BLaER1 treated with 17β-estradiol and CSF1 and Interleukin-3, amounts not matched to agents 10 nM and 100 nM (cell line): Measurements from ENCODE around the gene TOX2.

Experiments
- H3K27ac ChIP-seq, 11 experiments: shearing (Covaris generic); formaldehyde crosslinking; 2 replicates each; pipeline ENCODE4 v1.8.1; 2022
- H3K27me3 ChIP-seq, 11 experiments: shearing (Covaris generic); formaldehyde crosslinking; 2 replicates each; pipeline ENCODE4 v1.8.1; 2022
- H3K36me3 ChIP-seq, 11 experiments: shearing (Covaris generic); formaldehyde crosslinking; 2 replicates each; pipeline ENCODE4 v1.8.1; 2022
- H3K4me1 ChIP-seq, 10 experiments: shearing (Covaris generic); formaldehyde crosslinking; 2 replicates each; pipeline ENCODE4 v1.8.1; 2022
- H3K4me2 ChIP-seq, 11 experiments: shearing (Covaris generic); formaldehyde crosslinking; 2 replicates each; pipeline ENCODE4 v1.8.1; 2022
- H3K4me3 ChIP-seq, 10 experiments: shearing (Covaris generic); formaldehyde crosslinking; 2 replicates each; pipeline ENCODE4 v1.8.1; 2022
- H3K9ac ChIP-seq, 11 experiments: shearing (Covaris generic); formaldehyde crosslinking; 2 replicates each; pipeline ENCODE4 v1.8.1; 2022
- H3K9me3 ChIP-seq, 11 experiments: shearing (Covaris generic); formaldehyde crosslinking; replicated peaks in 1 of 11; 2 replicates each; pipeline ENCODE4 v1.8.1; 2022
- H4K20me1 ChIP-seq, 11 experiments: shearing (Covaris generic); formaldehyde crosslinking; 2 replicates each; pipeline ENCODE4 v1.8.1; 2022
- Cebpa-rat ChIP-seq, 11 experiments: shearing (Covaris generic); IDR thresholded peaks; 2 replicates each; pipeline ENCODE4 v1.8.1; 2022

TOX2 gene

DNA sequence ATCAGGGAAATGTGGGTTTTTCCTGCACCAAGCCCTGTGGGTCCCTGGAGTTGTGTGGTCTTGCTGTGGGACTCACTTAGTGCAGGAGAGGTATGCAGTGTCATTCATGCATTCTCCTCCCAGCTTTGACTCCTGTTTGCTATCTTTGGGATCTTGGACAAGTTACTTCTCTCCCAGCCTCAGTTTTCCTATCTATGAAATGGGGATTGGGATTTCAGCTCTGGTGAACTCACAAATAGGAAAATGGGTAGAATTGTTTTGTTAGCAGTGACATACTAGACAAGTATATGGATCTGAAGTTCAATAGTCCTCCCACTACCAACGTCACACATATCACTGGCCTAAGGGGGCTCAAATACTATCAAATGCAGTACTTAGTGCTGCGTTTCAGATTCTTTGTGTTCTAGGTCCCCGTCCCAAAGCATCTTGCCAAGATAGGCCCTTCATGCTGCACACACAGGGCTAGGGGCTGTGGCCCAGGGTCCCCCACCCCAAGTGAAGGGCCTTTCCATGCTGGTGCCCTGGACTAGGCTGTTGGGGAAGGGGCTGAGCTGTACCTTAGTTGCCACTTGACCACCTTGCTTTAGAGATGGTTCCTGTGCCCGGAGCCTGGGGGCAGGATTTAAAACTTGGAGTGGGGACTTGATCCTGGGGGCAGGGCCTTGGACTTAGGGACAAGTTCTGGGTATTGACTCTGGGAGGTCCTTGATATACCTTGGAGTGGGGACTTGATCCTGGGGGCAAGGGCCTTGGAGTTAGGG is 98.0 kb downstream of the TOX2 start:
- Histone ChIP-seq H3K9ac (no peak overlapping the region), H3K4me2 (peak overlapping the region in 1 of 11 experiments; percentile 69; a peak in 1 of 22 replicates), H3K4me1 (peaks cover 17 to 39% (median 34%) of the 10 kb centered on the region in 10 experiments), H4K20me1 (peaks cover 0 to 5% (median 0%) of the 10 kb centered on the region in 11 experiments; a peak in 2 of 22 replicates), H3K27ac (no peak overlapping the region), H3K36me3 (no peaks in the 10 kb centered on the region), H3K9me3 (no peaks in the 10 kb centered on the region), H3K27me3 (peaks cover 6 to 22% (median 15%) of the 10 kb centered on the region in 11 experiments; a peak in 16 of 22 replicates), H3K4me3 (no peak overlapping the region)
- TF ChIP-seq Cebpa-rat (IDR thresholded peaks at IDR 0.05): no peak

DNA sequence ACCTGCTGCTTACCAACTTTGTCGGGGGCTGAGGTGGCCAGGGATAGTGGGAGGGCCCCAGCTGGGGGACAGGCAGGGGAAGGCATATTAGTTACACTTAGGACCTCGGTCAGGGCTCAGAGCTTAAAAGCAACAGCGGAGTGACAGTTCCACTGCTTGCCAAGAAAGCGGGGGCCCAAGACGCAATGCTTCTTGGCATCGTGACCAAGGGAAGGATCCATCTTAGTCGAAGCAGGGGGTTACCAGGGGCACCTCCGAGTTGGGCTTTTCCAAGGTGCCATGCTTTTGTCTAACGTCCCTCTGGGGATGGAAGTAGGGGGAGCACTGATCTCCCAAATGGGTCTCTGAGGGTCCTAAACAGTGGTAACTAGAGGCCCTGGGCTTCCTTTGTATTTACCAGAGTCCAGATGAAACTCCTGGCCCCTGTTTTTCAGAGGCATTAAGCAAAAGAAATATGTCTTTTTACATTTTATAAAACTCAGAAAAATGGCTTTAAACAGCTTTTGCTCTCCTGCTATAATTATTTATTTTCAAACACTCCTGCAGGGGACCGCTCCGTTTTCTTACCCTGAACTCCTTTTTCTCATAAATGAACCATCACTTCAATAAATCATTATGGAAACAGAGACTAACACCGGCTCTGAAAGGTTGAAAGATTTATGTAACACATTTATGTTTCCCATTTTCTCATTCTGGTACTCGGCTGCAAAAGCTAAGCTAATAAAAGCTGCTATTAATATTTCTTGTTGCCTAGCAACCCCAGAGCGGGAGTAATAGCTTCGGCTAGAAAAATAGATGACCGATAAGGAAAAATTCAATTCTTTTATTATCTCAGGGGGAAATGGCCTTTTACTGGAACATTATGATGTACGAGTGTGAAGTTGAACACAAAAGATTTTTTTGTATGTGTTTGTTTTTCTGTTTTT is 100.4 kb downstream of the TOX2 start:
- Histone ChIP-seq H3K4me2 (no peak overlapping the region), H3K27ac (no peak overlapping the region), H3K4me1 (peaks cover 22 to 35% (median 31%) of the 10 kb centered on the region in 10 experiments), H3K4me3 (no peak overlapping the region), H3K9ac (no peak overlapping the region), H3K27me3 (peaks cover 6 to 35% (median 24%) of the 10 kb centered on the region in 11 experiments; a peak in 18 of 22 replicates), H3K36me3 (no peaks in the 10 kb centered on the region), H4K20me1 (peaks cover 0 to 5% (median 0%) of the 10 kb centered on the region in 11 experiments; a peak in 5 of 22 replicates), H3K9me3 (no peaks in the 10 kb centered on the region)
- no peak for TF ChIP-seq Cebpa-rat (IDR thresholded peaks at IDR 0.05)

DNA sequence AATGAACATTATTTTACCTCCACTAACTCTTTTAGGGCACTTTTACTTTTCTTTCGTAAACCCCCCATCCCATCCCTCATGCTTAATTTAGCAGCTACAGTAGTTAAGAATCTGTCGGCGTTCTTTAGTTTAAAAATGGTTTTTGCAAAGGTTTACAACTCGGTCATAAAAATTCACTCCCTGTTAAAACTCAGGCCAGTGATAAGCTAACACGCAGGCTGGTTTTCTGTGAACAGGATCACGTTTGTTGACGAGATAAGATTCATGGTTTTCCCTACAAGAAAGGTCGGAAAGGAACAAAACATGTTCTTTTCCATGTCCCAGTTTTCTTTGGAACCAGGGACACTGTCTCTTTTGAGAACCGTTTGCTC is 101.1 kb downstream of the TOX2 start:
- TF ChIP-seq Cebpa-rat (IDR thresholded peaks at IDR 0.05): no peak
- H3K4me2 ChIP-seq: no peak overlapping the region
- peaks cover 0 to 9% (median 0%) of the 10 kb centered on the region in 11 experiments; a peak in 5 of 22 replicates for H4K20me1 ChIP-seq
- H3K27me3 ChIP-seq: peaks cover 6 to 40% (median 24%) of the 10 kb centered on the region in 11 experiments; a peak in 18 of 22 replicates
- peaks cover 23 to 35% (median 31%) of the 10 kb centered on the region in 10 experiments for H3K4me1 ChIP-seq
- no peak overlapping the region for H3K9ac ChIP-seq
- H3K27ac ChIP-seq: no peak overlapping the region
- no peak overlapping the region for H3K4me3 ChIP-seq
- no peaks in the 10 kb centered on the region for H3K9me3 ChIP-seq
- H3K36me3 ChIP-seq: no peaks in the 10 kb centered on the region

DNA sequence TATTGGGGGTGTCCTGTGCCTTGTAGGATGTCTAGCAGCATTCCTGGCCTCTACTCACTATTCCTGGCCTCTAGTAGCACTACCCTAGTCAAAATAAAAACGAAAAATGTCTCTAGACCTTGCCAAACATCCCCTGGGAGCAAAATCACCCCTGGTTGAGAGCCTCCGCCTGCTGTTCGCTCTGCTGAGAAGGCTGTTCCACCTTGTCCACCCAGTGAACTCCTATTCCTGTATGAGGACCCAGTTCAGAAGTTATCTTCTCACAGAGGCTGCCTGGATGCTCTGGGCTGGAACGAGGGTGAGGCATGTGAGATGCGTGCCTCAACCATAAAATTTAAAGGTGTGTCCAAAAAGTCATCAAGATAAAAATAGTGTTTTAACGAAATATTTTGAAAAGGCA is 101.9 kb downstream of the TOX2 start:
- H3K27me3 ChIP-seq: peaks cover 6 to 46% (median 24%) of the 10 kb centered on the region in 11 experiments; a peak in 18 of 22 replicates
- no peak overlapping the region for H3K4me3 ChIP-seq
- no peaks in the 10 kb centered on the region for H3K9me3 ChIP-seq
- no peak overlapping the region for H3K9ac ChIP-seq
- H3K4me1 ChIP-seq: peaks cover 15 to 30% (median 26%) of the 10 kb centered on the region in 10 experiments
- no peaks in the 10 kb centered on the region for H3K36me3 ChIP-seq
- no peak overlapping the region for H3K27ac ChIP-seq
- peaks cover 0 to 14% (median 0%) of the 10 kb centered on the region in 11 experiments; a peak in 5 of 22 replicates for H4K20me1 ChIP-seq
- H3K4me2 ChIP-seq: no peak overlapping the region
- no peak for TF ChIP-seq Cebpa-rat (IDR thresholded peaks at IDR 0.05)

DNA sequence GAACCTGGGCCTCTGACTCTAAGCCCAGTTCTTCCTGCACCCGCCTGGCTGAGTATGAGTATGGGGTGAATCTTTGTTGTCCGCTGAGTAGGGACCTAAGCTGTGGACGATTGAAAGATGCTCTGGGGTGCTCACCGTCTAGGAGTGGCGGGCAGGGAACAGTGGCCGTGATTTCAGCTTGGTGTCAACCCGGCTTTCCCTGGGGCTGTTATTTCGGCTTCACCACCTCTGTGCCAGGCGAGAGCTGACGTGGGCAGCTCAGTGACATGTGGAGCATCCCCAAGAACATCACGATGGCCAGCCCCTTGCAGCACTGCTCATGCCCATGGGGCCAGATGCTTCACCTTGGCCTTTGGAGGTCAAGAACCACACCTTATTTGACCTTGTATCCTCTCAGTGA is 102.6 kb downstream of the TOX2 start:
- Histone ChIP-seq H3K4me3 (no peak overlapping the region), H3K27ac (no peak overlapping the region), H3K9me3 (no peaks in the 10 kb centered on the region), H3K36me3 (no peaks in the 10 kb centered on the region), H3K4me1 (peaks cover 13 to 24% (median 21%) of the 10 kb centered on the region in 10 experiments), H4K20me1 (peaks cover 0 to 14% (median 0%) of the 10 kb centered on the region in 11 experiments; a peak in 5 of 22 replicates), H3K4me2 (no peak overlapping the region), H3K9ac (no peak overlapping the region), H3K27me3 (peaks cover 6 to 51% (median 24%) of the 10 kb centered on the region in 11 experiments; a peak in 18 of 22 replicates)
- TF ChIP-seq Cebpa-rat (IDR thresholded peaks at IDR 0.05): no peak

DNA sequence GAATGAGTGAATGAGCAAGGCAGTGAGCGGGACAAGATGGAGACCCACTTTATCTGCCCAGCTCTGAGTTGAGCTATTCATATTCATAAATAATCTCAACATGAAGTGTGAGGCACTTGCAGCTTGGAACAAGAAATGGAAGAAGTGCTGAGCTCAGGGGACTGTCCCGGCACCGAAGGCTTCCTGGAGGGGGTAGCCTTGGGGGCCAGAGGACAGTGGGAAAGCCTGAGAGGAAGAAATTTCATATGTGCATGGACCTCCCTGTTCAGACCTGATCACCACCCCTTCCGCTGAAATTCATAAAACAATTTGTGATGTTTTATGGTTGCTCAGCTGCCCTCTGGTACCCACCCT is 103.2 kb downstream of the TOX2 start:
- H3K4me2 ChIP-seq: no peak overlapping the region
- H3K4me3 ChIP-seq: no peak overlapping the region
- peaks cover 0 to 14% (median 0%) of the 10 kb centered on the region in 11 experiments; a peak in 5 of 22 replicates for H4K20me1 ChIP-seq
- no peak overlapping the region for H3K27ac ChIP-seq
- H3K27me3 ChIP-seq: peaks cover 6 to 51% (median 27%) of the 10 kb centered on the region in 11 experiments; a peak in 18 of 22 replicates
- no peak overlapping the region for H3K9ac ChIP-seq
- no peak for TF ChIP-seq Cebpa-rat (IDR thresholded peaks at IDR 0.05)
- H3K4me1 ChIP-seq: peaks cover 13 to 24% (median 20%) of the 10 kb centered on the region in 10 experiments
- no peaks in the 10 kb centered on the region for H3K9me3 ChIP-seq
- H3K36me3 ChIP-seq: no peaks in the 10 kb centered on the region

DNA sequence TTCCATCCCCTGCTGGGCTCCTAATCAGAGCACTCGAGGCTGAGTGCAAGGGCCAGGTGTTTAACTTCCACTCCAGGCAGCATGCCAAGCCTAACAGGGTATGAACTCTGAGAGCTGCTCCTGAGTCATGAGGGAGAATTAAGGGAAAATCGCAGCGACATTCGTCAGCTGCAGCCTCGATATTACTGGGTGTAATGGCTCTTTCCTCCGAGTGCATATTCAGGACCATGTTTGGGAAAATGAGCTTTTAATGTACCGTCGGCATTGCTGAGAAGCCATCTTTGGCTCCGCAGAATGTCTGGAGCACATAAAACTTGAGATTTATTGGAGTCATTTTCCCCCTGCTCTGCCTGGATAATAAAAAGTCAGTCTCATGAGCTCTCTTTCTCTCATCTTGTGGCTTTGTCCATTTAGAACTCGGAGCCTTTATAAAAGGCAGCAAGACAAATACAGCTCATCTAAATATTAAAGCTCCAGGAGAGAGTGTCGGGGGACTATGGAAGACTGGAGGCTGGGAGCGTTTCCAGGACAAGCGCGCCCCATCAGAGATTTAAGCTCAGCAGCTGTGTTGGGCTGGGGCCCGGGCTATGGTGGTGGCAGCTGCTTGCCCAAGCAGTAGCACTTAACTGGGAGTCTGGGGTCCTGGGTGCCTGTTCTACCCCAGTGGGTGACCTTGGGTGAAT is 103.7 kb downstream of the TOX2 start:
- H3K4me3 ChIP-seq: no peak overlapping the region
- H3K36me3 ChIP-seq: no peaks in the 10 kb centered on the region
- no peak for TF ChIP-seq Cebpa-rat (IDR thresholded peaks at IDR 0.05)
- H3K4me1 ChIP-seq: peaks cover 13 to 24% (median 20%) of the 10 kb centered on the region in 10 experiments
- H3K27ac ChIP-seq: no peak overlapping the region
- no peak overlapping the region for H3K4me2 ChIP-seq
- no peaks in the 10 kb centered on the region for H3K9me3 ChIP-seq
- H3K27me3 ChIP-seq: peaks cover 6 to 52% (median 27%) of the 10 kb centered on the region in 11 experiments; a peak in 18 of 22 replicates
- no peak overlapping the region for H3K9ac ChIP-seq
- peaks cover 0 to 14% (median 0%) of the 10 kb centered on the region in 11 experiments; a peak in 5 of 22 replicates for H4K20me1 ChIP-seq

DNA sequence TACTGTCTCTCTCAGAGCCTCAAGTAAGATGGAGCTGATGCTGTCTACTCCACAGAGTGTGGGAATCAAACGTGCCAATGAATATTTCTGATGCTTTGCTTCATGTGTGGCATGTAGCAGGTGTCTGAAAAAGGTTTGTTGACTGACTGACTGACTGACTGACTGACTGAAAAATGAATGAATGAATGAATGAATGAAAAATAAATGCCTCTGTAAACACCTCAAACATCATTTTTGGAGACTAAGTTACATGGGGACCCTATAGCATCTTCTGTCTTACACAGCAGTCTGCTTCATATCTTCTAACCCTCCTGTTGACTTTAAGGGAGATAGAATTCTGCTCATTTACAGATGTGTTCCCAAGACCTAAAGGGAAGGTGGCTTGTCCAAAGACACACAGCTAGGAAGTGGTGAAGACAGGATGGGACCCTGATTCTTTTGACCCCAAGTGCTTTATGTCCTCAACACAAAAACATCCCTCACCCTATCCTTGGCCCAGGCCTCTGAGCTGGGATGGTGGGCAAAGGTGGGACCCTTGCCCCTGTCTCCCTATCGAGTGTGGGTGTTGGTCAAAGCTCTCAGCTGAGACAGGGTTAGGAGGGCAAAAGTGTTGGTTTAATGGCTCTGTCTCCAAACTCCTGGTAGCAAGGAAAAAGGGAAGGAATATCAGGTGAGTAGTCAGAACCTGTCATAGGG is 104.4 kb downstream of the TOX2 start:
- Histone ChIP-seq H3K36me3 (no peaks in the 10 kb centered on the region), H3K4me3 (no peak overlapping the region), H3K27ac (no peak overlapping the region), H3K4me2 (peak overlapping the region; percentile 47 to 82 (median 67)), H3K9ac (no peak overlapping the region), H3K27me3 (peaks cover 6 to 55% (median 27%) of the 10 kb centered on the region in 11 experiments; a peak in 18 of 22 replicates), H4K20me1 (peaks cover 0 to 14% (median 0%) of the 10 kb centered on the region in 11 experiments; a peak in 5 of 22 replicates), H3K9me3 (no peaks in the 10 kb centered on the region), H3K4me1 (peaks cover 13 to 24% (median 20%) of the 10 kb centered on the region in 10 experiments)
- TF ChIP-seq Cebpa-rat (IDR thresholded peaks at IDR 0.05): no peak
